ENCODE data around the gene RANBP9.
A peak's percentile ranks its signal among the peaks of the same experiment; 100 is the strongest.

RANBP9 gene

GRCh38 chr6:13710552-13711323 is 897 bp downstream of the RANBP9 start:
- peak; percentile 74 for DNase-seq (ENCODE audit: low spot score)

DNA sequence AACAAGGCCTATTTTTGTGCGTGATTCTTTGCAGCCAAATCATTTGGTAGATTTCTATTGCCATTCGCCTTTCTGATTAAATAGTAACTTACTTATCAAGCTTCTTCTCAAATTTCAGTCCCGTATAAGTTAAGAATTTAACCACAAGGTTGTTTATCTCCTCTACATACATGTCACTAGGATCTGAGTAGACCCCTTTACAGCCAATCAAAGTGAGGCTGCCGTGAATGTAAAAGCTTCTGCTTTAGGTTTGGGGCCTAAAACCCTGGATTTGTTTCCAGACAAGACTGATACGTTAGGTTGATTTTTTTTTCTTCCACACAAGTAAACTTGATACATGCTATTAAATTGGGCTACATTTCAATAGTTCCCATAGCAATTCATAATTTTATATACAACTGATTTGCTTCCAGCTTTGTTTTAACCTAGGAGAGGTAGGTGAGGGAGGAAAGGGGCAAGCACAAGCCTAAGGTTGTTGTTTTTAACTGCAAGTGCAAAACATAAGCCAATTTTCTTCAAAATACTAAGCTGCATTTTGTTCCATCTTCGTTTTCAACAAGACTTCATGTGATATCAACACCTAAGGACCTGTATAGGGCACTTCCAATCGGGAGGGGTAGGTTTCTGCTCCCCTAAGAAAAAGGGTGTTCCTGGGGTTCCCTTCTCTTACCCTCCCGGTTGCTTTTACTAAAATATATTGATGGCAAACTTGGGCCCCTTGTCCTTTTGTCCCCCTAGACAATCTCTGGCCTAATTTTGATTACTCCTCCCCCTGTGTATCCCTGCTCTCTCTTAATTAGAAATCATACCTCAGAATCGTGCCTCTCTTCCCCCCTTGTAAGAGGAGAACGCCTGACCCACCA is 1.7 kb downstream of the RANBP9 start:
- peak; percentile 82 for DNase-seq (ENCODE audit: low spot score)

GRCh38 chr6:13708736-13709135 is 2.9 kb downstream of the RANBP9 start:
- DNase-seq (ENCODE audit: low spot score): no peak

GRCh38 chr6:13703496-13703895 is 8.1 kb downstream of the RANBP9 start:
- DNase-seq (ENCODE audit: low spot score): no peak

- no peak for DNase-seq (ENCODE audit: low spot score)
Observed at GRCh38 chr6:13702809-13703302, 8.8 kb downstream of the RANBP9 start.

GRCh38 chr6:13700232-13700631 is 11.4 kb downstream of the RANBP9 start:
- DNase-seq (ENCODE audit: low spot score): no peak

GRCh38 chr6:13698715-13699114 is 12.9 kb downstream of the RANBP9 start:
- DNase-seq (ENCODE audit: low spot score): no peak

DNA sequence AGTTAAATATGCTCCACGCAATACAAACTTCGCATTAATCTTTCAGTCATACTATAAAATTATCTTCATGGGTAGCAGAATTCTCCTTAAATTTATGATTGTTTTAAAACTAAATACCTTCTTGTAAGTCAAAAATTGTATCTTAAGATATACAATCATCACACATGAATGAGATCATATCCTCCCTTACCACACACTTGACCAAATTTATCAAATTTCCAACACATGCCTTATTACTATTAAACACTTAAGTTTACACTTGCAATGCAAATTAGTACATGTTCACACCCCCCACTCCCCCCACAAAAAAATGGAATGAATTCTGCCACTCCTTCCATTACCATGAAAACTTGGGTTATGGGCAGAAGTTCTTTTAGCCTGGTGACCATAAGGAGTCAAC is 13.8 kb downstream of the RANBP9 start:
- DNase-seq (ENCODE audit: low spot score): no peak

DNA sequence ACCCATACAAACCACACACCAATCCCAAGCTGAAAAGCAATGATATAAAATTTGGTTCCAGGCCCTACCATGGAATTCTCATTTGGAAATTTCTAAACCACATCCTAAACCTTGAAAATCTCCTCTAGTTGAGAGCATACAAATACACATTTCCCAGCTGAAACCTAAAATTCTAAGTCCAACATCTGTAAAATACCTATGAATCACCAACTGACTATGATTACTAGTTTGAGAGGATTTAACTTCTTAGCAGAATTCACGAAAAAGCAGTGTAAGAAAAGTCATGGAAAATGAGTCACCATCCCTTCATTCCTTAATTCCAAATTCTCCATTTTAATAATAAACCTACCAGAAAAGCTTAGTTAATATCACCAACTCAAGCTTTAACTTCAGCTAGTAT is 15.4 kb downstream of the RANBP9 start:
- DNase-seq (ENCODE audit: low spot score): no peak

DNA sequence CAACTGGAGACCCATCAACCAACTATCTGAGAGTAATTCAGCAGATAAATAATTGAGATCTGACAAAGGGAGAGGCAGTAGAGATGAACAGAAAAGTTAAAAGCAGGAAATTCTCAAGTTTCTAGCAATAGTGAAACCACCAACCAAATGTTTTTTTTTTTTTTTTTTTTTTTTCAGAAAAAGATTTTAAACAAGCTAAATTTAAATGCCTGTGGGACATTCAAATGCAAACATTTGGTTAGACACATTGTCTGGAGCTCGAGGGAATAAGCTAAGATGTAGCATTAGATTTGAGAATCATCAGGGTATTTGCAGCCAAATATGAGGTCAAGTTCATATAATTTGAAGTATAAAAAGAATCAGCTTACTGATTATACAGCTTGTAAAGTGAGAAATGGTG is 16.4 kb downstream of the RANBP9 start:
- peak; percentile 5 for DNase-seq (ENCODE audit: low spot score)

GRCh38 chr6:13694562-13694961 is 17.1 kb downstream of the RANBP9 start:
- DNase-seq (ENCODE audit: low spot score): no peak

DNA sequence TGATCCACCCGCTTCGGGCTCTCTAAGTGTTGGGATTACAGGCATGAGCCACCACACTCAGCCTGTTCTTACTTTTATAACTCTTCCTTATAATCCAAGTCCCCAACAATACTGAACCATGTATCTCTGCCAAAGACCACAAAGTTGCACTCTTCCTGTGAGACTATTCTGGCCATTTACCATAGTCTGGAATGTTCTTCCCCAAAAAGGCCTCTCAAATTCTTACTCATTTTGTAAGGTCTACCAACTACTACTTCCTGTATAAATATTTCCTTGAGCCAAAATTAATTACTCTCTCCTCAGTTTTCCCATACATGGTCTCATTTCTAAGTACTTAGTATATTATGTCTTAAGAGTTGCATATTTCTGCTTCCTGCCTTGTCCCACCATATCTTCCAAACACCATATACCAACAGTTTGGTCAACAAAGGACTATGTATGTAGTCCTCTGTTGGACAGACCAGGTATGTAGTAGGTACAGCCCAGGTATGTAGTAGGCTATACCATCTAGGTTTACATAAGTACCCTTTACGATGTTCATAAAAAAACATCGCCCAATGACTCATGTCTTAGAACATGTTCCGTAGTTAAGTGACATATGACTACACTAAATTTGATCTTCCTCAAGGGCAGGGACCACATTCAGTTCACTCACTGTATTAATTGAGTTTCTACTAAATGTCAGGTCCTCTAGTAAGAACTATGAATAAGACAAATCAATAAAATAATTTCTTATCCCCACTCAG is 22.0 kb downstream of the RANBP9 start:
- DNase-seq (ENCODE audit: low spot score): no peak

DNA sequence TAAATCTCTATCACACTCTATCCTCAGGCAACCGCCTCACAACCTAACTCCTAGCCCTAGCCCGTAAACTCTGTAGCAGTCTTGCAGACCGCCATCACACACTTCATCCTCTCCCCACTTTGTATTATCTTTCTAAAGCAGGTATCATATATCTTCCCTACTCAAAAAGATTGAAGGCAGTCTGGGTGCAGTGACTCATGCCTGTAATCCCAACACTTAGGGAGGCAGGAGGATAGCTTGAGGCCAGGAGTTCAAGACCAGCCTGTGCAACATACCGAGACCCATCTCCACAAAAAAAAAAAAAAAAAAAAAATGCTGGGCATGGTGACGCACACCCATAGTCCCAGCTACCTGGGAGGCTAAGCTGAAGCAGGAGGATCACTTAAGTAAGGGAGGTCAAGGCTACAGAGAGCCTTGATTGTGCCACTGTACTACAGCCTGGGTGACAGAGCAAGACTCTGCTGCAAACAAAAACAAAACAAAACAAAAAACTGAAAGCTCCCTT is 22.9 kb downstream of the RANBP9 start:
- DNase-seq (ENCODE audit: low spot score): no peak

- DNase-seq (ENCODE audit: low spot score): no peak
Observed at GRCh38 chr6:13687917-13688351, 23.7 kb downstream of the RANBP9 start.

- no peak for DNase-seq (ENCODE audit: low spot score)
Observed at GRCh38 chr6:13684855-13685254, 26.8 kb downstream of the RANBP9 start.

DNA sequence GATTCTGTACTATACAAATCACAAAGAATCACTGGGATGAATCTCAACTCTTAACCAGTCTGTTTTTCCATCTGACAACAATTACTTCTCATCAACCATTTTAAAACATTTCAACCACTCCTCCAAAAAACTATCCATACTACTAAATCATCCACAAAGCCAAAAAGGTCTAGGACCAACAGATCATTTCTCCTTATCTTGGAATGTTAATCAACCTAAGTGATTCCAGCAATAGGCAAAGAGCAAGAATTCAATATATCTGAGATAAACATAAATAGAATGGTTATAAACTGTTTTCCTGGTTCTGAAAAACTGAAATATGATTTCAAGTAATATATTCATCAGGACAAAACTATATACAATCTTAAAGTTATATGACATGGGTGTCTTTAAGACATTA is 28.6 kb downstream of the RANBP9 start:
- DNase-seq (ENCODE audit: low spot score): no peak

DNA sequence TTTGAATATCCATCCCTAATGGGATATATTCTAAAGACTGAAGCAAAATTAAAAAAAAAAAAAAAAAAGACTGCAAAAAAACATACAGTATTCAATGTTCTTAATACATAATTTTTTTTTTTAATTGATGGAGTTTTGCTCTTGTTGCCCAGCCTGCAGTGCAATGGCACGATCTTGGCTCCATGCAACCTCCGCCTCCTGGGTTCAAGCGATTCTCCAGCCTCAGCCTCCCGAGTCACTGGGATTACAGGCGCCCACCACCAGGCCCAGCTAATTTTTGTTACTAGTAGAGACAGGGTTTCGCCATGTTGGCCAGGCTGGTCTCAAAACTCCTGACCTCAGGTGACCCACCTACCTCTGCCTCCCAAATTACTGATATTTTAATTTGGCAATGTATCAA is 29.3 kb downstream of the RANBP9 start:
- DNase-seq (ENCODE audit: low spot score): no peak

- DNase-seq (ENCODE audit: low spot score): no peak
Observed at GRCh38 chr6:13681305-13682061, 30.2 kb downstream of the RANBP9 start.

GRCh38 chr6:13680448-13680968 is 31.1 kb downstream of the RANBP9 start:
- no peak for DNase-seq (ENCODE audit: low spot score)

- no peak for DNase-seq (ENCODE audit: low spot score)
Observed at GRCh38 chr6:13679996-13680395, 31.6 kb downstream of the RANBP9 start.
